HG02870 (cell line): ENCODE results near the gene PAX2.
A peak's percentile ranks its signal among the peaks of the same experiment; 100 is the strongest.

ENCODE experiments used
- ATAC-seq: cut with Tn5 transposase; IDR thresholded peaks from one replicate; pipeline ENCODE4 v1.9.1; 2021; ENCODE audit warnings: mild to moderate bottlenecking, moderate library complexity; ENCODE audit not compliant: unreplicated experiment

PAX2 gene

GRCh38 chr10:100723770-100724530, 21.4 kb upstream of the PAX2 start:
- ATAC-seq: no peak

- ATAC-seq: no peak
These were observed 20.8 kb upstream of the PAX2 start for GRCh38 chr10:100724531-100725027.

- no peak for ATAC-seq
These were observed 20.3 kb upstream of the PAX2 start for GRCh38 chr10:100725071-100725471.

- ATAC-seq: no peak
These were observed 19.4 kb upstream of the PAX2 start for GRCh38 chr10:100725869-100726426.

GRCh38 chr10:100727808-100728207, 17.6 kb upstream of the PAX2 start:
- ATAC-seq: no peak

- ATAC-seq: no peak
These were observed 16.2 kb upstream of the PAX2 start for GRCh38 chr10:100728928-100729861.

GRCh38 chr10:100729862-100730724, 15.3 kb upstream of the PAX2 start:
- no peak for ATAC-seq

GRCh38 chr10:100730725-100731406, 14.5 kb upstream of the PAX2 start:
- peak; percentile 74 for ATAC-seq

GRCh38 chr10:100731407-100732240, 13.8 kb upstream of the PAX2 start:
- no peak for ATAC-seq

- ATAC-seq: no peak
These were observed 13.2 kb upstream of the PAX2 start for GRCh38 chr10:100732241-100732596.

GRCh38 chr10:100733329-100733728, 12.1 kb upstream of the PAX2 start:
- ATAC-seq: no peak

GRCh38 chr10:100734295-100735086, 10.9 kb upstream of the PAX2 start:
- ATAC-seq: no peak

- no peak for ATAC-seq
These were observed 10.4 kb upstream of the PAX2 start for GRCh38 chr10:100735087-100735336.

- no peak for ATAC-seq
These were observed 9.8 kb upstream of the PAX2 start for GRCh38 chr10:100735337-100736143.

GRCh38 chr10:100736144-100736808, 9.1 kb upstream of the PAX2 start:
- ATAC-seq: no peak

- no peak for ATAC-seq
These were observed 8.5 kb upstream of the PAX2 start for GRCh38 chr10:100736809-100737354.
